Rectal smooth muscle tissue (tissue), 1 donor: ENCODE measurements around the gene RBM22.
A peak's percentile ranks its signal among the peaks of the same experiment; 100 is the strongest.
"Not testable (repeated sequence)": the region's sequence is repeated elsewhere in the genome, so short reads cannot be mapped to it uniquely, and the experiment has no call there.

Experiments used
- H3K27ac ChIP-seq: one replicate; pipeline ENCODE4 v1.7.0; 2013; ENCODE audit warnings: low read depth, low read length, inconsistent platforms
- H3K27me3 ChIP-seq: one replicate; pipeline ENCODE4 v1.7.0; 2013; ENCODE audit warnings: low read length; ENCODE audit not compliant: control insufficient read depth, insufficient read depth
- H3K36me3 ChIP-seq: one replicate; pipeline ENCODE4 v1.7.0; 2013; ENCODE audit warnings: low read length; ENCODE audit not compliant: control insufficient read depth, insufficient read depth
- H3K4me1 ChIP-seq: one replicate; pipeline ENCODE4 v1.7.0; 2013; ENCODE audit warnings: low read length; ENCODE audit not compliant: control insufficient read depth, insufficient read depth
- H3K4me3 ChIP-seq: one replicate; pipeline ENCODE4 v1.7.0; 2013; ENCODE audit warnings: low read length
- H3K9ac ChIP-seq: one replicate; pipeline ENCODE4 v1.7.0; 2013; ENCODE audit warnings: low read length

Gene RBM22

DNA sequence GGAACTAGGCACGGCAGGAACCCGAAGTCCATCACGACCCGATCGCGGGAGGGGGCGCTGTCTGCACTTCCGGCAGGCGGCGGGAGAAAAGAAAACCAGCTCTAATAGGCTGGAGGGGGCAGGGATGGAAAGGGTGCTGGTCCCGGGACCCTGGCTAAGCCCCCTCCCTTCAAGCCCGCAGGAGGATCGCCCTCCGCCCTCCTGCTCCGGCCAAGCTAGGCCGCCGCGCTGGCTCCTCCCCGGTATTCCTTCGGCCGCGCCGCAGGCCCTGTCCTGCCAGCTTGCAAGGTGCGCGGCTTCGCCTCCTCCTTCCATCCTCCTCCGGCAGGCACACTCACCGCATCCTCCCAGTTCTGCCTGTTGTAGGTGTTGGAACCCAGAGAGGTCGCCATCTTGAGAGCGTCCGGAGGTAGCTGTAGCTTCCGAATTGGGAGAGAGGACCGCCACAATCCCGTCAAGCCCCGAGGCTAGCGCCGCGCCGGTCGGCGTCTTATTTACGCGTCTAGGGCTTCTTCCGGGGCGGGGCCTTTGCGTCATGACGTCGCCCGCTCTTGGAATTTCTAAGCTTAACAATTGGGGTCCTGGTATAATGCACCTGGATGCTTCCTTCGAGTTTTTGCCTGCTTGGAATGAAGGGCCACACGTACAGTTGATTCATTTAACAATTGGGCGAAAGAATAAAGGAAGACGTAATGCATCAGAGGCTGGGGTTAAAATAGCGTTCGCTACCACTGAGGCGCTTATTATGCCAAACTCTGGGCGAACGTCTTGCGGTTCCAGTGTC, at the start of gene RBM22:
Gene RBM22, minus strand, starts transcription at position 469 of the 784 bp plus-strand sequence. Its CDS starts 77 bp downstream, at position 392.
- peak within 1 kb of the TSS; percentile 95 for H3K27ac ChIP-seq
- peaks cover 9% of the 10 kb centered on the region for H3K4me1 ChIP-seq
- H3K9ac ChIP-seq = peak within 1 kb of the TSS; percentile 95
- H3K36me3 ChIP-seq = peaks cover 17% of the 10 kb centered on the region
- H3K4me3 ChIP-seq = peak within 1 kb of the TSS; percentile 97
- no peaks in the 10 kb centered on the region for H3K27me3 ChIP-seq

DNA sequence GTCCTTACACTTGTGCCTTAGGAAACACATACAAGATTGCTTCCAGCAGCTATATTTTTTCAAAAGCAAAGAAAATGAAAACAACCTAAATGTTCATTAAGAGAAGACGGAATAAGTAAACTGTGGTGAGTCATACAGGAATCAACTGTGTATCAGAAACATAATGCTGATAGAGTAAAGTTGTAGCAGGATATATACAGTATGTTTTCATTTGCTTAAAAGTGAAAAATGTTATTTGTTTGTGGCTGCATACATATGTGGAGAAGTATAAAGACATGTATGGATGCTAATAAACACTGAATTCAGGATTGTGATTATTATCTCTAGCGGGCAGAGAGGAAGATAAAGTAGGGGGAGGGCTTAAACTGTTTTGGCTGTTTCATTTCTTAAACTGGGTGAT, 49.6 kb upstream of the RBM22 start:
- no peaks in the 10 kb centered on the region for H3K4me1 ChIP-seq
- H3K36me3 ChIP-seq = no peaks in the 10 kb centered on the region
- H3K4me3 ChIP-seq = no peak overlapping the region
- H3K9ac ChIP-seq = no peak overlapping the region
- no peaks in the 10 kb centered on the region for H3K27me3 ChIP-seq
- H3K27ac ChIP-seq = no peak overlapping the region

DNA sequence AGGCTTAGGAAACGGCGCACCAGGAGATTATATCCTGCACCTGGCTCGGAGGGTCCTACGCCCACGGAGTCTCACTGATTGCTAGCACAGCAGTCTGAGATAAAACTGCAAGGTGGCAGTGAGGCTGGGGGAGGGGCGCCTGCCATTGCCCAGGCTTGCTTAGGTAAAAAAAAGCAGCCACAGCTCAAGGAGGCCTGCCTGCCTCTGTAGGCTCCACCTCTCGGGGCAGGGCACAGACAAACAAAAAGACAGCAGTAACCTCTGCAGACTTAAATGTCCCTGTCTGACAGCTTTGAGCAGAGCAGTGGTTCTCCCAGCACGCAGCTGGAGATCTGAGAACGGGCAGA, 42.3 kb upstream of the RBM22 start:
- not testable (repeated sequence) for H3K4me1 ChIP-seq, H3K36me3 ChIP-seq, H3K9ac ChIP-seq, H3K4me3 ChIP-seq, H3K27me3 ChIP-seq, H3K27ac ChIP-seq

DNA sequence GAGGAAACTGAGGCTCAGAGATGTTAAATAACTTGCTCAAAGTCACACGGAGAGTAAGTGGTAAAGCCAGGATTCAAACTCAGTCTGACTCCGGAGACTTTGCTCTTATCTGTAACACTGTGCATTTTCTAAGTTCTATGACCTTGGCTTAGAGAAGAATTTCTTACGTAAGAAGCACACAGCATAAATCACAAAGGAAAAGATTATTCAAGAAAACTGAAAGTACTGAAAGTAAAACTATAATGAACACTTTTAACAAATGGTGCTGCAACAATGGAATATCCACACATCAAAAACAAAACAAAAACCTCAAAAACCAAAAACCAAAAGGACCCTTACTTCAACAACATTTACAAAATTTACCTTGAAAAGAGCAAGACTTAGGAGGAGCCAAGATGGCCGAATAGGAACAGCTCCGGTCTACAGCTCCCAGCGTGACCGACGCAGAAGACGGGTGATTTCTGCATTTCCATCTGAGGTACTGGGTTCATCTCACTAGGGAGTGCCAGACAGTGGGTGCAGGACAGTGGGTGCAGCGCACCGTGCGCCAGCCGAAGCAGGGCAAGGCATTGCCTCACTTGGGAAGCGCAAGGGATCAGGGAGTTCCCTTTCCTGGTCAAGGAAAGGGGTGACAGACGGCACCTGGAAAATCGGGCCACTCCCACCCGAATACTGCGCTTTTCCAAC, 41.7 kb upstream of the RBM22 start:
- H3K4me1 ChIP-seq, H3K27ac ChIP-seq, H3K4me3 ChIP-seq, H3K9ac ChIP-seq, H3K27me3 ChIP-seq, H3K36me3 ChIP-seq: not testable (repeated sequence)

DNA sequence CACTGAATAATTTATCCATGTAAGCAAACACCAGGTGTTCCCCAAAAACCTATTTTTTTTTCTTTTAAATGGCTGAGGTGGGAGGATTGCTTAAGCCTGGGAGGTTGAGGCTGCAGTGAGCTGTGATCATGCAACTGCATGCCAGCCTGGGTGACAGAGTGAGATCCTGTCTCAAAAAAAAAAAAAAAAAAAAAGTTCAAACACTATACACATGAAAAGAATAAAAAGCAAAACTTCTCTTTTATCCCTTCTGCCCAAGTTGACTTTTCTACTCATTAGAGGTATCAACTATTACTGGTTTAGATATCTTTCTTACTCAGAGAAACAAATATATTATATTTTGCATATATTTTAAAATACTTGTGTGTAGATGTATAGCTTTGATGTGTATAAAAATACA, 40.1 kb upstream of the RBM22 start:
- Histone ChIP-seq H3K4me1 (no peaks in the 10 kb centered on the region), H3K27ac (no peak overlapping the region), H3K4me3 (no peak overlapping the region), H3K36me3 (no peaks in the 10 kb centered on the region), H3K27me3 (no peaks in the 10 kb centered on the region), H3K9ac (no peak overlapping the region)

DNA sequence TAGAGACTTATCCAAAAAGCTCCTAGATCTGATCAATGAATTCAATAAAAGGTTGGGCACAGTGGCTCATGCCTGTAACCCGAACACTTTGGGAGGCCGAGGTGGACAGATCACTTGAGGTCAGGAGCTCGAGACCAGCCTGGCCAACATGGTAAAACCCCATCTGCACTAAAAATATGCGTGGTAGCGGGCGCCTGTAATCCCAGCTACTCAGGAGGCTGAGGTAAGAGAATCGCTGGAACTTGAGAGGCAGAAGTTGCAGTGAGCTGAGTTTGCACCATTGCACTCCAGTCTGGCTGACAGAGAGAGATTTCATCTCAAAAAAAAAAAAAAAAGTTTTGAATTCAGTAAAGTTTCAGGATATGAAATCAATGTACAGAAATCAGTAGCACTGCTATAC, 38.0 kb upstream of the RBM22 start:
- Histone ChIP-seq H3K9ac (no peak overlapping the region), H3K36me3 (no peaks in the 10 kb centered on the region), H3K4me3 (no peak overlapping the region), H3K4me1 (no peaks in the 10 kb centered on the region), H3K27ac (no peak overlapping the region), H3K27me3 (no peaks in the 10 kb centered on the region)

DNA sequence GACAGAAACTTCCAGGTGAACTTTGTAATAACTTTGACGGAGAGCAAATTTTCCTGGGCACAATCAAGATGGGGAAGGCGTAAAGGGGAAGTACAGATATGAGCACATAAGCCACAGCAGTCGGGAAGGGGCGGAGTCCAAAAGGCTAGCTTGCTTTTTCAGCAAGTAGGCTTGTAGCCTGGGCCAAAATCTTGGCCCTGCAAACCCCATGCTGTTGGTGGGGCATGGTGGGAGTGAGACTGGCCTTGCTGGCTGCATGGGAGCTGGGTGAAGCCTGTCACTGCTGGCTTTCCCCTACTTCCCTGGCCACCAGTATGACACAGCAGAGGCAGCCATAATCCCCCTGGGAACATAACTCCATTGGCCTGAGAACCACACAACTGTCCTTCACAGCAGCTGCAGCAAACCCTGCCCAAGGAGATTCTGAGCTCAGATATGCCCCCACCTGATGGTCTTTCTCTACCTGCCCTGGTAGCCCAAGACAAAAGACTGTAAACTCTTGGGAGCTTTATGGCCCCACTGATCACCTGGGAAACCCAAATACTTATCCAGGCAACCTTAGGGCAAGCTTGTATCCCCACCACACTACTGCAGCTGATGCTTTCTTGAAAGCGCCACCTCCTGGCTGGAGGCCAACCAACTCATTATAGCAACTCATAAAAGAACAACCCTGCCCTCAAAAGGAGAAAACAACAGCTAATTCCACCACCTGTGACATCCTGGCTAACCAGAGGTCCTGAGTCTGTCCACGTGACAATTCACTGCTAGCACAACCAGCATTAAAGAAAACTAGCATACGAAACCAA, 33.9 kb upstream of the RBM22 start:
- Histone ChIP-seq H3K27ac (no peak overlapping the region), H3K36me3 (peaks cover 18% of the 10 kb centered on the region), H3K27me3 (no peaks in the 10 kb centered on the region), H3K4me3 (no peak overlapping the region), H3K9ac (no peak overlapping the region), H3K4me1 (no peaks in the 10 kb centered on the region)

DNA sequence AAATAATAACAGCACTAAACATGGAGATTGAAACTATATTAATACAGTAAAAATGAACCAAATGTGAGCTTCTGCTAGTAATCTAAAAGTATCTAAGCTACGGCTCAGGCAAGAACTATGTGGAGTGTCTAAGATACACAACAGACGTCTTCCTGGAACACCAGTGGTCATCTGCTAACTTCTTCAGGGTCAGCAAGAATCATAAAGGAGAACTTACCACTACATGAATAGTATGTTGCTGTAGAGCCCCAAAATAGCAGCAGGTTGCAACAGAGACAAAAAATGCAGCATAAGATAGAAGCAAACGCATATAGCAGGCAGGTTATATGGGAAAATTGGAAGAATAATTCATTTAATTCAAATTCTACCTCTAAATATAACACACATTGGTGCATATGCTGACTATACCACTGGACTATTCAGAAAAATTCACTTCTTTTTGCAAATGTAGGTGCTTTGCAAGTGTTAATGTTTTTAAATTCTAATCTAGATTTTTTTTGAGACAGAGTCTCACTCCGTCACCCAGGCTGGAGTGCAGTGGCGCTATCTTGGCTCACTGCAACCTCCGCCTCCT, 30.9 kb upstream of the RBM22 start:
- H3K27ac ChIP-seq = no peak overlapping the region
- no peaks in the 10 kb centered on the region for H3K27me3 ChIP-seq
- H3K36me3 ChIP-seq = peaks cover 22% of the 10 kb centered on the region
- H3K4me1 ChIP-seq = no peaks in the 10 kb centered on the region
- H3K9ac ChIP-seq = no peak overlapping the region
- no peak overlapping the region for H3K4me3 ChIP-seq

DNA sequence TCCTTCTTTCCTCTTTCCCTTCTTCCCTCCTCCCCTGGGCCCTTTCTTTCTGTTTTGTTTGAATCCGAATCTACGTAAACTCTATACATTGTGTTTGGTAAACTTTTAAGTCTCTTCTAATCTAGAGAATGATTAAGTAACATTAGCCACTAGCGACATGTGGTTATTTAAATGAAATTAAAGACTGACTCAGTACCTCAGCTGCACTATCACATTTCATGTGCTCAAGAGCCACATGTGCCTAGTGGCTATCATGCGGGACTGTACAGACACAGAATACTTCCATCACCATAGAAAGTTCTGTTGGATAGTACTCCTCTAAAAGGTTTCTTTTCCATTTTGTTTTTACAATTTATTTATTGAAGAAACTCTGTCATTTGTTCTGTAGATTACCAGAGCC, 29.0 kb upstream of the RBM22 start:
- H3K27me3 ChIP-seq = no peaks in the 10 kb centered on the region
- no peak overlapping the region for H3K9ac ChIP-seq
- no peaks in the 10 kb centered on the region for H3K4me1 ChIP-seq
- H3K36me3 ChIP-seq = peaks cover 22% of the 10 kb centered on the region
- no peak overlapping the region for H3K4me3 ChIP-seq
- no peak overlapping the region for H3K27ac ChIP-seq

DNA sequence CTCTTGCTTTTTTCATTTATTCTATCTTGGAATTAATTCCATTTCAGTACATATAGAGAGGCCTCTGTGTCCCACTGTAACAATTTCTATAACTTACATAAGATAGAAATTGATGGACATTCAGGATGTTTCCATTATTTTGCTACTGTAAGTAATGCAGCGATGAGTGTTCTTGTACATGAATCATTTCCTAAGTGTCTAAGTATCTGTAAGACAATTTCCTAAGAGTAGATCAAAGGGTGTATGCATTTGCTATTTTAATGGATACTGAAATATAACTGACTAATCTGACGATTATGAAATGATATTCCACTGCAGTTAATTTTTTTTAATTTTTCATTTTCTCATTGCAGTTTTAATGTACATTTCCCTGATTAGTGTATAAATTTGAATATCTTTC, 23.0 kb upstream of the RBM22 start:
- H3K9ac ChIP-seq = no peak overlapping the region
- H3K4me1 ChIP-seq = no peaks in the 10 kb centered on the region
- no peak overlapping the region for H3K27ac ChIP-seq
- no peaks in the 10 kb centered on the region for H3K27me3 ChIP-seq
- peaks cover 17% of the 10 kb centered on the region for H3K36me3 ChIP-seq
- H3K4me3 ChIP-seq = no peak overlapping the region

DNA sequence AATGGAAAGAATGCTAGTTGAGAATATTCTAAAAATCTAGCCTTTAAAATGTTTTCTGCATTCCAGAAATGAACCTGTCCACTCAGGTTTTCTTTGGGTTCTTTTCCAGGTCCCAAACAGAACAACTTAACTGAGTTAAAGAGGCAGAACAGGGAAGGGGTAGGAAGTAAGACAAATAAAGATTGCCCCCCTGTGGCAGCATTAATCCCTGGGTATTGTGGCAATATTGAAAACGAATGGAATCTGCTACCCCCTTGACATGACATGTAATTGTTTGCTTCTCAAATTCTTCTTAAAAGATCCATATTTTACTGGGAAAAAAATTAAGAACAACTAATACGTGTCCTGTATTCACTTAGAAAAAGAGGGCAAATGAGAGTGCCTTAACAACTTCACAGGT, 9.3 kb upstream of the RBM22 start:
- H3K4me1 ChIP-seq = no peaks in the 10 kb centered on the region
- H3K9ac ChIP-seq = no peak overlapping the region
- no peak overlapping the region for H3K4me3 ChIP-seq
- H3K36me3 ChIP-seq = peaks cover 35% of the 10 kb centered on the region
- H3K27me3 ChIP-seq = no peaks in the 10 kb centered on the region
- H3K27ac ChIP-seq = no peak overlapping the region

DNA sequence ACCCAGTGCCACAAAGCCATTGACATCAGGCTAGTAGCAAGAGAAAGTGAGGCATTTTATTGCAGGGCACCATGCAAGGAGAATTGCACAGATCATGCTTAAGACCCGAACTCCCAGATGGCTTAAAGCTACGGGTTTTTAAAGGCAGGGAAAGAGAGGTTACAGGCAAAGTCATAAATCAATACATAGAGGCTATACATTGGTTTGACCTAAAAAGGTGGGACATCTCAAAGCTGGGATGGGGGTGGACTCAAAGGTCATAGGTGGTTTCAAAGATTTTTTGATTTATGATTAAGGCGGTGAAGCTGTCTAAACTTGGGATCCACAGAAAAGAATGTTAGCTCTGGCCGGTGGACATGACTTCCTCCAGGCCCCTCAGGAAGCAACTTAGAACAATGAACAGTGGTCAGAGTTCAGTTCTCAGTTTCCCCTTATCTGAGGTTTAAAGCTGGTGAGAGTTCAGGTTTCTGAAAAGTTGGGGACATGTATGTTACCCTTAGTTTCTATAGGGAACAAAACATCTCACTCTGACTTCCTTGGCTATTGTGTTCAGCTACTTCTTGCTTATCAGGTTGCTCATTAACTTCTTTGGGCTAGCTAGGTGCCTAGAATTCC, 6.0 kb upstream of the RBM22 start:
- Histone ChIP-seq H3K27ac (no peak overlapping the region), H3K4me1 (no peaks in the 10 kb centered on the region), H3K4me3 (no peak overlapping the region), H3K9ac (no peak overlapping the region), H3K36me3 (peaks cover 22% of the 10 kb centered on the region), H3K27me3 (no peaks in the 10 kb centered on the region)
